HepG2 (cell line): ENCODE results near the gene INF2. TPM values are rescaled to one million over a fixed set of nuclear protein-coding genes. Genes with fewer than 3 reads are reported as not detected.

Source experiments
- ATF4 ChIP-seq, 2 experiments: fragments of 450-650 bp in 1 of 2; sonication (generic) in 1 of 2; formaldehyde crosslinking; IDR thresholded peaks; 2 replicates each; pipeline versions ENCODE4 v1.5.0 to v1.8.0; 2020 to 2022; ENCODE audit warnings: mild to moderate bottlenecking in 1 of 2, missing genetic modification reagents in 1 of 2
- CREM ChIP-seq, 2 experiments: sonication (generic) in 1 of 2; formaldehyde crosslinking in 1 of 2; IDR thresholded peaks; 2 replicates each; pipeline versions ENCODE4 v1.4.0 to v1.6.1; 2016 to 2020; ENCODE audit warnings: antibody characterized with exemption in 1 of 2, mild to moderate bottlenecking in 1 of 2, missing genetic modification reagents in 1 of 2
- DBP ChIP-seq: sonication (generic); formaldehyde crosslinking; IDR thresholded peaks from 2 replicates; pipeline ENCODE4 v1.4.0; 2020; ENCODE audit warnings: missing genetic modification reagents; ENCODE audit errors: not compliant biosample characterization
- EP300 ChIP-seq, 3 experiments: sonication (generic) in 1 of 3; formaldehyde crosslinking in 1 of 3; IDR thresholded peaks; 2 replicates each; pipeline versions ENCODE4 v1.5.1 to v1.6.1; 2011 to 2020; ENCODE audit warnings: low read depth in 2 of 3, low read length in 2 of 3, borderline replicate concordance in 1 of 3, improper control_type of control experiment in 1 of 3, mild to moderate bottlenecking in 1 of 3, missing genetic modification reagents in 1 of 3, moderate library complexity in 1 of 3
- FOXA3 ChIP-seq: IDR thresholded peaks from 2 replicates; pipeline ENCODE4 v1.6.1; 2016; ENCODE audit warnings: missing genetic modification reagents, missing compliant biosample characterization
- FOXC1 ChIP-seq: sonication (generic); formaldehyde crosslinking; IDR thresholded peaks from 2 replicates; pipeline ENCODE4 v1.8.0; 2022; ENCODE audit warnings: mild to moderate bottlenecking, missing genetic modification reagents, borderline replicate concordance
- ISX ChIP-seq: sonication (generic); formaldehyde crosslinking; conservative IDR thresholded peaks from 2 replicates; pipeline ENCODE4 v1.5.0; 2020; ENCODE audit warnings: missing genetic modification reagents
- KLF9 ChIP-seq: IDR thresholded peaks from 2 replicates; pipeline ENCODE4 v1.6.1; 2016; ENCODE audit warnings: low read depth
- KMT2B ChIP-seq: IDR thresholded peaks from 2 replicates; pipeline ENCODE4 v1.6.1; 2016; ENCODE audit warnings: missing genetic modification reagents, missing compliant biosample characterization
- MED8 ChIP-seq: sonication (generic); formaldehyde crosslinking; IDR thresholded peaks from 2 replicates; pipeline ENCODE4 v1.8.1; 2023; ENCODE audit warnings: mild to moderate bottlenecking, missing genetic modification reagents; ENCODE audit not compliant: insufficient replicate concordance
- MIER3 ChIP-seq: IDR thresholded peaks from 2 replicates; pipeline ENCODE4 v1.6.1; 2016; ENCODE audit warnings: missing compliant biosample characterization, borderline replicate concordance
- POLR2G ChIP-seq: fragments of 200-400 bp; formaldehyde crosslinking; IDR thresholded peaks from 2 replicates; pipeline ENCODE4 v1.6.1; 2018; ENCODE audit warnings: mild to moderate bottlenecking, low read depth, low read length, moderate library complexity
- RERE ChIP-seq: IDR thresholded peaks from 2 replicates; pipeline ENCODE4 v1.6.1; 2016; ENCODE audit warnings: low read depth, missing genetic modification reagents, missing compliant biosample characterization
- ZBTB33 ChIP-seq: sonication (generic); formaldehyde crosslinking; IDR thresholded peaks from 2 replicates; pipeline ENCODE4 v1.4.0; 2020; ENCODE audit warnings: missing genetic modification reagents
- ZC3H13 ChIP-seq: sonication (generic); formaldehyde crosslinking; IDR thresholded peaks from 2 replicates; pipeline ENCODE4 v1.8.1; 2023; ENCODE audit warnings: mild to moderate bottlenecking, missing genetic modification reagents, moderate library complexity
- ZNF17 ChIP-seq: sonication (generic); formaldehyde crosslinking; IDR thresholded peaks from 2 replicates; pipeline ENCODE4 v1.5.0; 2020; ENCODE audit warnings: mild to moderate bottlenecking, missing genetic modification reagents
- ZNF225 ChIP-seq: sonication (generic); formaldehyde crosslinking; IDR thresholded peaks from 2 replicates; pipeline ENCODE4 v1.4.0; 2020; ENCODE audit warnings: mild to moderate bottlenecking, missing genetic modification reagents
- ZNF354B ChIP-seq: sonication (generic); formaldehyde crosslinking; IDR thresholded peaks from 2 replicates; pipeline ENCODE4 v1.8.0; 2022; ENCODE audit warnings: mild to moderate bottlenecking, missing genetic modification reagents
- ZNF382 ChIP-seq: sonication (generic); formaldehyde crosslinking; IDR thresholded peaks from 2 replicates; pipeline ENCODE4 v1.5.0; 2020; ENCODE audit warnings: missing genetic modification reagents, mild to moderate bottlenecking, borderline replicate concordance
- ZNF605 ChIP-seq: sonication (generic); formaldehyde crosslinking; IDR thresholded peaks from 2 replicates; pipeline ENCODE4 v1.8.0; 2022; ENCODE audit warnings: mild to moderate bottlenecking, missing genetic modification reagents
- ZNF883 ChIP-seq: sonication (generic); formaldehyde crosslinking; IDR thresholded peaks from 2 replicates; pipeline ENCODE4 v1.5.1; 2020; ENCODE audit warnings: mild to moderate bottlenecking, missing genetic modification reagents; ENCODE audit errors: not compliant biosample characterization
- polyA plus RNA-seq, 8 experiments: library from polyadenylated mRNA; depleted of rRNA in 3 of 8; stranded (reverse) in 7 of 8; unstranded in 1 of 8; fragments of >200 nt; fragmentation: Illumina TruSeq in 4 of 8; extraction: Trizol in 4 of 8; gene quantifications; 2 replicates each; pipeline versions ENCODE4 v1.2.1 to v1.2.3, GENCODE V29; 2011 to 2016; ENCODE audit warnings: low read depth in 4 of 8, missing spikeins in 1 of 8, mixed read lengths in 1 of 8; ENCODE audit not compliant: insufficient read depth in 1 of 8
- total RNA-seq, 5 experiments: library from RNA; depleted of rRNA; stranded (reverse); fragments of >200 nt; fragmentation: Illumina TruSeq; extraction: Trizol; gene quantifications; 2 replicates each; pipeline ENCODE4 v1.2.3, GENCODE V29; 2016; ENCODE audit warnings: low read depth in 1 of 5

Gene INF2
- total and polyA plus RNA-seq, 2 of the 13 experiments (the other 11 are each of a cell fraction or from before 2014, with no cell fraction given) = 16.4 to 26.4 TPM

GRCh38 chr14:104749111-104749649 is 59.8 kb downstream of the INF2 start (continued):
- TF ChIP-seq ZBTB33 (CRISPR knock-in tag) (peak; percentile 17; the same call in 1 of the 2 replicates), MIER3 (CRISPR knock-in tag) (no peak), ZNF883 (CRISPR knock-in tag) (no peak), ATF4 (CRISPR knock-in tag; IDR thresholded peaks at IDR 0.05) (no peak), KMT2B (CRISPR knock-in tag) (no peak), ZNF605 (CRISPR knock-in tag) (peak; percentile 80), ZC3H13 (CRISPR knock-in tag) (peak; percentile 96), ZNF382 (CRISPR knock-in tag) (no peak), ZNF354B (CRISPR knock-in tag) (no peak), RERE (CRISPR knock-in tag) (no peak), FOXC1 (CRISPR knock-in tag) (no peak), MED8 (CRISPR knock-in tag) (no peak), DBP (no peak), FOXA3 (CRISPR knock-in tag) (peak; percentile 40; the same call in 1 of the 2 replicates), KLF9 (CRISPR knock-in tag) (no peak), ZNF225 (no peak), POLR2G (peak; percentile 54; the same call in 1 of the 2 replicates), CREM (IDR thresholded peaks at IDR 0.05) (no peak), CREM (CRISPR knock-in tag; IDR thresholded peaks at IDR 0.05) (no peak), ZNF17 (CRISPR knock-in tag) (no peak), EP300 (IDR thresholded peaks at IDR 0.05; ENCODE audit: low read depth in 2 of 2, low read length in 2 of 2) (no peak), EP300 (CRISPR knock-in tag; IDR thresholded peaks at IDR 0.05; ENCODE audit: borderline replicate concordance) (no peak), ISX (CRISPR knock-in tag) (no peak)
